Type B pancreatic cell (in vitro differentiated cells): Measurements from ENCODE around the gene TMPRSS5. TPM values are rescaled to one million over a fixed set of nuclear protein-coding genes. Genes with fewer than 3 reads are reported as not detected.

Experiments used
- DNase-seq: peaks from one replicate; pipeline ENCODE4 v3.0.0; 2021; ENCODE audit warnings: mixed read lengths; ENCODE audit not compliant: unreplicated experiment; ENCODE audit errors: extremely low spot score
- H3K27ac Mint-ChIP-seq: 2 replicates; pipeline ENCODE4 v1.8.0; 2021; ENCODE audit warnings: mild to moderate bottlenecking, mixed read lengths
- H3K27me3 Mint-ChIP-seq: 2 replicates; pipeline ENCODE4 v1.8.0; 2021; ENCODE audit warnings: mixed read lengths
- H3K36me3 Mint-ChIP-seq: 2 replicates; pipeline ENCODE4 v1.8.0; 2021; ENCODE audit warnings: mixed read lengths
- H3K4me1 Mint-ChIP-seq: one replicate; pipeline ENCODE4 v1.8.0; 2021; ENCODE audit warnings: mixed read lengths; ENCODE audit not compliant: unreplicated experiment
- H3K4me3 Mint-ChIP-seq: 2 replicates; pipeline ENCODE4 v1.8.0; 2021; ENCODE audit warnings: mild to moderate bottlenecking, mixed read lengths
- H3K9me3 Mint-ChIP-seq: 2 replicates; pipeline ENCODE4 v1.8.0; 2021; ENCODE audit warnings: mixed read lengths
- total RNA-seq: library from RNA; stranded (reverse); gene quantifications from 2 replicates; pipeline ENCODE4 v1.2.1, GENCODE V29; 2021; ENCODE audit warnings: low replicate concordance
- TF ChIP-seq, protein P1 (sequence below): fragments of 200-600 bp; sonication (generic); conservative IDR thresholded peaks from 2 replicates; pipeline ENCODE4 v1.5.0; 2021; ENCODE audit warnings: antibody characterized with exemption, mild to moderate bottlenecking

Gene TMPRSS5
- total RNA-seq, 1 donor from 2014 or later: 2.6 TPM

DNA sequence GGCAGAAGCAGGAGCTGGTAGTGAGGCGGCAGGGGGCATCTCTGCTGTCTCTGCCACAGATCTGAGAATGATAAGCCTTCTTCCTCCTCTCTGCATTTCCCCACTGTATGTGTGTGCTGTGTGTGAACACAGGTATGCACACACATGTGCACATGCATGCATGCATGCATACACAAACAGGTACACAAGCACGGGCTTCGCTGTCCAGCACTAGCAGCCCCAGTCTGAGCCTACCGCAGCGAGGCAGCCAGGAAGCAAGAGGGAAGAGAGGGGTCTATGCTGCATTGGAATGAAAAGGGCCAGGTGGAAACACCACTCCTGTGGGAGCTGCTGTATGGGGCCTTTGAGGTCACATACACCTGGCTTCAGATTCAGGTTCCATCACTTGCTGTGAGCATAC is 62.4 kb downstream of the TMPRSS5 start:
- peaks cover 36% of the 10 kb centered on the region for H3K27me3 Mint-ChIP-seq
- no peak for DNase-seq
- H3K4me3 Mint-ChIP-seq: no peak overlapping the region
- no peaks in the 10 kb centered on the region for H3K4me1 Mint-ChIP-seq
- H3K36me3 Mint-ChIP-seq: no peaks in the 10 kb centered on the region
- TF ChIP-seq, protein P1, sequence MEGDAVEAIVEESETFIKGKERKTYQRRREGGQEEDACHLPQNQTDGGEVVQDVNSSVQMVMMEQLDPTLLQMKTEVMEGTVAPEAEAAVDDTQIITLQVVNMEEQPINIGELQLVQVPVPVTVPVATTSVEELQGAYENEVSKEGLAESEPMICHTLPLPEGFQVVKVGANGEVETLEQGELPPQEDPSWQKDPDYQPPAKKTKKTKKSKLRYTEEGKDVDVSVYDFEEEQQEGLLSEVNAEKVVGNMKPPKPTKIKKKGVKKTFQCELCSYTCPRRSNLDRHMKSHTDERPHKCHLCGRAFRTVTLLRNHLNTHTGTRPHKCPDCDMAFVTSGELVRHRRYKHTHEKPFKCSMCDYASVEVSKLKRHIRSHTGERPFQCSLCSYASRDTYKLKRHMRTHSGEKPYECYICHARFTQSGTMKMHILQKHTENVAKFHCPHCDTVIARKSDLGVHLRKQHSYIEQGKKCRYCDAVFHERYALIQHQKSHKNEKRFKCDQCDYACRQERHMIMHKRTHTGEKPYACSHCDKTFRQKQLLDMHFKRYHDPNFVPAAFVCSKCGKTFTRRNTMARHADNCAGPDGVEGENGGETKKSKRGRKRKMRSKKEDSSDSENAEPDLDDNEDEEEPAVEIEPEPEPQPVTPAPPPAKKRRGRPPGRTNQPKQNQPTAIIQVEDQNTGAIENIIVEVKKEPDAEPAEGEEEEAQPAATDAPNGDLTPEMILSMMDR: no peak
- no peak overlapping the region for H3K27ac Mint-ChIP-seq
- H3K9me3 Mint-ChIP-seq: peaks cover 5% of the 10 kb centered on the region

- peaks cover 5% of the 10 kb centered on the region for H3K9me3 Mint-ChIP-seq
- peaks cover 36% of the 10 kb centered on the region for H3K27me3 Mint-ChIP-seq
- TF ChIP-seq, protein P1: no peak
- no peak overlapping the region for H3K4me3 Mint-ChIP-seq
- no peaks in the 10 kb centered on the region for H3K4me1 Mint-ChIP-seq
- DNase-seq: no peak
- H3K36me3 Mint-ChIP-seq: no peaks in the 10 kb centered on the region
- no peak overlapping the region for H3K27ac Mint-ChIP-seq
Measured at GRCh38 chr11:113643006-113643585, 63.0 kb downstream of the TMPRSS5 start.

DNA sequence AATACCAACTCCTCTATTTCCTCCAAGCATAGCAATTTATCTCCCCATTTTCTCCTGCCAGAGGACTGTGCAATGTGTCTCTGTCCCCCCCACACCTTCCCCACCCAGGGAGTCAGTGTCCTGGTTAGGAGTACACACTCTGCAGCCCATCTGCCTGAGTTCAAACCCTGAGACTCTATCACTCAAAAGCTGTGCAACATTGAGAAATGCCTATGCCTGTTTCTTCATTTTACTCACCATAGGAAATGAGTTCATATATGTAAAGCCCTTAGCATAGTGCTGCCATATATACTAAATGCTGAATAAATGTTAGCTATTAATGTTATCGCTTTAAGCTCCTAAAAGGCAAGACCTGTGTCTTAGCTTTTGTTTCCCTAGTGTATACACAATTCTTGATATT is 64.0 kb downstream of the TMPRSS5 start:
- H3K36me3 Mint-ChIP-seq: no peaks in the 10 kb centered on the region
- no peaks in the 10 kb centered on the region for H3K9me3 Mint-ChIP-seq
- no peaks in the 10 kb centered on the region for H3K4me1 Mint-ChIP-seq
- peaks cover 34% of the 10 kb centered on the region for H3K27me3 Mint-ChIP-seq
- TF ChIP-seq, protein P1: no peak
- no peak overlapping the region for H3K27ac Mint-ChIP-seq
- H3K4me3 Mint-ChIP-seq: no peak overlapping the region
- no peak for DNase-seq

DNA sequence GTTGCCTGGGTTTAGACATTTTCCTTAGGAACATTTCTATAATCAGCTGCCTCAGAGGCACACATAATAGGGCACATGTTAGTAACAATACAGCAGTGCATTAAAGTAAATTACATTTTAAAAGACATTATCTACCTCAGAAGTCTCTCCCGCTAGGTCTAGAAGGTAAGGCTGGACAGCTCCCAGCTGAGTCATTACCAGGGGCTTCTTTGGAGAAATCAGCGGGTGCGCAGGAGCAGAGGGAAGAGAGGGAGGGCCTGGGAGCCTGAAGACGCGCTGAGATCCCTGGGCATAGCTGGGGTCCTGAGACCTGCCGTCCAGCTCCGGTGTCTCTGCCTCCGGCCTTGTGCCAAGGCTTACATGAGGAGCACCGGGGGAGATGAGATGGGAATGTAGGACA is 67.7 kb downstream of the TMPRSS5 start:
- H3K36me3 Mint-ChIP-seq: no peaks in the 10 kb centered on the region
- DNase-seq: no peak
- no peaks in the 10 kb centered on the region for H3K4me1 Mint-ChIP-seq
- H3K4me3 Mint-ChIP-seq: no peak overlapping the region
- H3K27ac Mint-ChIP-seq: no peak overlapping the region
- TF ChIP-seq, protein P1: no peak
- H3K27me3 Mint-ChIP-seq: peaks cover 32% of the 10 kb centered on the region
- H3K9me3 Mint-ChIP-seq: no peaks in the 10 kb centered on the region

DNA sequence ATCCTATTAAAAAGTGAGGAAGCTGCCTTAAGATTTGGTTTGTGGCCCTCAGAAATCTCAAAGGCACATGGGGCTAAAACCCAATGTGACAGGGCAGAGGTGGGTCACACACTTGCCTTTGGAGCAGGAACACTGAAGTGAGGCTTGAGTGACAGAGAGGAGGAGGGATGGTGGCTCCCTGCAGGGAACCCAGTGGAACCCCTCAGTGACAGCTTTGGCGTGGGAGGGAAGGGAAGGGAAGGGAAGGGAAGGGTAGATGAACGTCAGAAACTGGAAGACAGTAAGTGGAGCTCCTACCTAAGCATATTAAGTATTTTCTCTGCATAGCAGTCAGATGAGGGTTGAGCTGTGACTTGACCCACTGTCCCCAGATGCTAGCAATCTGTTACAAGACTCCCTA is 68.5 kb downstream of the TMPRSS5 start:
- Mint-ChIP-seq H3K9me3 (no peaks in the 10 kb centered on the region), H3K36me3 (no peaks in the 10 kb centered on the region), H3K27me3 (peaks cover 26% of the 10 kb centered on the region), H3K27ac (no peak overlapping the region), H3K4me1 (no peaks in the 10 kb centered on the region), H3K4me3 (no peak overlapping the region)
- TF ChIP-seq, protein P1: no peak
- DNase-seq: no peak

Other genes with a start within 250 kb of the TMPRSS5 start
- gene DRD2, start 230.9 kb downstream of the TMPRSS5 start, total RNA-seq: 0.50 and 3.7 TPM in 2 replicates
- gene ZW10, start 67.4 kb upstream of the TMPRSS5 start, total RNA-seq: 19.9 and 21.9 TPM in 2 replicates
- gene CLDN25, start 73.5 kb upstream of the TMPRSS5 start, total RNA-seq: not detected in 2 replicates
- 22.7 and 46.9 TPM in 2 replicates for gene USP28, start 169.3 kb upstream of the TMPRSS5 start, total RNA-seq
- 0.17 TPM in 2 replicates for gene HTR3B, start 198.5 kb upstream of the TMPRSS5 start, total RNA-seq